Measurements from ENCODE around the gene SERTAD1. TPM values are rescaled to one million over a fixed set of nuclear protein-coding genes. Genes with fewer than 3 reads are reported as not detected.
A peak's percentile ranks its signal among the peaks of the same experiment; 100 is the strongest.

SERTAD1 gene
- polyA plus RNA-seq, 3 donors, result 21.0 to 55.9 (median 21.6) TPM

GRCh38 chr19:40407714-40408597, 17.8 kb downstream of the SERTAD1 start:
- Histone ChIP-seq H3K4me1 (ENCODE audit: control insufficient read depth in 1 of 2, insufficient read depth in 2 of 2, low read length in 2 of 2) (peaks cover 19 to 23% of the 10 kb centered on the region in 2 donors), H3K4me3 (replicated peaks in 1 of 3; ENCODE audit: low read depth in 2 of 3, low read length in 3 of 3) (peak overlapping the region in 1 of 3 experiments; percentile 37), H3K36me3 (replicated peaks in 1 of 2; ENCODE audit: control insufficient read depth in 1 of 2, insufficient read depth in 2 of 2, low read length in 2 of 2) (no peaks in the 10 kb centered on the region), H3K27ac (ENCODE audit: low read depth in 1 of 2, low read length in 2 of 2) (no peak overlapping the region), H3K4me2 (replicated peaks; ENCODE audit: extremely low read depth, low read length, poor library complexity, severe bottlenecking) (peak overlapping the region; percentile 49), H4K20me1 (ENCODE audit: insufficient read depth, low read length) (no peaks in the 10 kb centered on the region), H3K9me3 (replicated peaks in 1 of 2; ENCODE audit: control insufficient read depth in 1 of 2, insufficient read depth in 1 of 2, low read length in 2 of 2) (no peaks in the 10 kb centered on the region), H3K27me3 (ENCODE audit: control insufficient read depth in 2 of 2, insufficient read depth in 2 of 2, low read length in 2 of 2) (no peaks in the 10 kb centered on the region), H3K9ac (ENCODE audit: insufficient read depth, low read length, poor library complexity, severe bottlenecking) (no peak overlapping the region), H2AFZ (ENCODE audit: insufficient read depth, low read depth, low read length, poor library complexity, severe bottlenecking) (peak overlapping the region; percentile 79), H3K79me2 (ENCODE audit: insufficient read depth, low read length) (no peaks in the 10 kb centered on the region)
- Mint-ChIP-seq H3K27ac (peak overlapping the region in 1 of 7 donors; percentile 73), H3K36me3 (no peaks in the 10 kb centered on the region), H3K27me3 (ENCODE audit: low read depth in 3 of 3) (peaks cover under 1 to 8% (median 5%) of the 10 kb centered on the region in 3 donors), H3K4me1 (peaks cover 27% of the 10 kb centered on the region), H3K4me3 (peak overlapping the region; percentile 9 to 78), H3K9me3 (peaks cover 0 to 2% (median 0%) of the 10 kb centered on the region in 7 donors)
- DNase-seq, result peak in 1 of 3 donors; percentile 25
- WGBS (ENCODE audit: insufficient coverage), result 35% methylated on average over 20 of the region's 22 CpGs
- no peak for TF ChIP-seq CTCF (IDR thresholded peaks at IDR 0.05)
- intact Hi-C loops (cut with micrococcal nuclease), result no loop called here

GRCh38 chr19:40403262-40403984, 22.4 kb downstream of the SERTAD1 start:
- intact Hi-C loops (cut with micrococcal nuclease), result loop anchor here in 1 of 2 donors (5.0 kb wide), 1 partner anchor 56 kb away; the partner anchor contains the start of genes C19orf47 and PLD3
- DNase-seq, result peak; percentile 71 to 87 (median 81)
- H3K27me3 ChIP-seq (ENCODE audit: control insufficient read depth in 2 of 2, insufficient read depth in 2 of 2, low read length in 2 of 2), result no peaks in the 10 kb centered on the region
- H3K4me1 Mint-ChIP-seq, result peaks cover 27% of the 10 kb centered on the region
- H3K4me1 ChIP-seq (ENCODE audit: control insufficient read depth in 1 of 2, insufficient read depth in 2 of 2, low read length in 2 of 2), result peaks cover 23 to 31% of the 10 kb centered on the region in 2 donors
- H3K36me3 ChIP-seq (replicated peaks in 1 of 2; ENCODE audit: control insufficient read depth in 1 of 2, insufficient read depth in 2 of 2, low read length in 2 of 2), result no peaks in the 10 kb centered on the region
- H3K27ac ChIP-seq (ENCODE audit: low read depth in 1 of 2, low read length in 2 of 2), result peak overlapping the region; percentile 48 to 67
- peaks cover 0 to 3% of the 10 kb centered on the region in 2 donors for H3K36me3 Mint-ChIP-seq
- peak overlapping the region; percentile 91 for H3K4me2 ChIP-seq (replicated peaks; ENCODE audit: extremely low read depth, low read length, poor library complexity, severe bottlenecking)
- H3K27me3 Mint-ChIP-seq (ENCODE audit: low read depth in 3 of 3), result peaks cover 2 to 12% (median 2%) of the 10 kb centered on the region in 3 donors
- H4K20me1 ChIP-seq (ENCODE audit: insufficient read depth, low read length), result no peaks in the 10 kb centered on the region
- peaks cover 0 to 3% (median 0%) of the 10 kb centered on the region in 7 donors for H3K9me3 Mint-ChIP-seq
- peak overlapping the region; percentile 27 to 82 (median 76) for H3K4me3 ChIP-seq (replicated peaks in 1 of 3; ENCODE audit: low read depth in 2 of 3, low read length in 3 of 3)
- H3K9ac ChIP-seq (ENCODE audit: insufficient read depth, low read length, poor library complexity, severe bottlenecking), result peak overlapping the region; percentile 57
- no peak for TF ChIP-seq CTCF (IDR thresholded peaks at IDR 0.05)
- no peaks in the 10 kb centered on the region for H3K9me3 ChIP-seq (replicated peaks in 1 of 2; ENCODE audit: control insufficient read depth in 1 of 2, insufficient read depth in 1 of 2, low read length in 2 of 2)
- H2AFZ ChIP-seq (ENCODE audit: insufficient read depth, low read depth, low read length, poor library complexity, severe bottlenecking), result peak overlapping the region; percentile 91
- peak overlapping the region; percentile 89 to 99 for H3K4me3 Mint-ChIP-seq
- H3K27ac Mint-ChIP-seq, result peak overlapping the region; percentile 77 to 97 (median 85)
- WGBS (ENCODE audit: insufficient coverage), result 1% methylated on average over 11 of the region's 41 CpGs
- no peaks in the 10 kb centered on the region for H3K79me2 ChIP-seq (ENCODE audit: insufficient read depth, low read length)
